Liver (tissue), 9 donors: ENCODE measurements around the gene GFM1. TPM values are rescaled to one million over a fixed set of nuclear protein-coding genes. Genes with fewer than 3 reads are reported as not detected.

ENCODE experiments used
- DNase-seq: peaks from one replicate; pipeline ENCODE4 v3.0.0-alpha.2; 2017; ENCODE audit warnings: low spot score
- H3K27ac ChIP-seq, 2 donors: one replicate each; pipeline ENCODE4 v1.7.0; 2013; ENCODE audit warnings: inconsistent platforms in 2 of 2, low read length in 2 of 2, control low read depth in 1 of 2, low read depth in 1 of 2, mild to moderate bottlenecking in 1 of 2
- H3K27me3 ChIP-seq, 4 donors: one replicate each; pipeline versions ENCODE4 v1.6.1 to v1.7.0; 2013; ENCODE audit warnings: low read length in 3 of 4, inconsistent platforms in 1 of 4, mild to moderate bottlenecking in 1 of 4, moderate library complexity in 1 of 4; ENCODE audit not compliant: control insufficient read depth in 4 of 4, insufficient read depth in 4 of 4
- H3K36me3 ChIP-seq, 4 donors: one replicate each; pipeline versions ENCODE4 v1.6.1 to v1.7.0; 2013; ENCODE audit warnings: low read length in 3 of 4, mild to moderate bottlenecking in 3 of 4, low read depth in 1 of 4, moderate library complexity in 1 of 4; ENCODE audit not compliant: control insufficient read depth in 4 of 4, insufficient read depth in 3 of 4
- H3K4me1 ChIP-seq, 4 donors: one replicate each; pipeline versions ENCODE4 v1.6.1 to v1.7.0; 2013; ENCODE audit warnings: low read length in 3 of 4, mild to moderate bottlenecking in 3 of 4, moderate library complexity in 1 of 4; ENCODE audit not compliant: control insufficient read depth in 4 of 4, insufficient read depth in 4 of 4
- H3K4me3 ChIP-seq, 3 donors: one replicate each; pipeline versions ENCODE4 v1.6.1 to v1.7.0; 2013; ENCODE audit warnings: low read length in 3 of 3, control low read depth in 1 of 3, low read depth in 1 of 3, mild to moderate bottlenecking in 1 of 3
- H3K9ac ChIP-seq, 2 donors: one replicate each; pipeline ENCODE4 v1.7.0; 2013; ENCODE audit warnings: low read length in 2 of 2, mild to moderate bottlenecking in 2 of 2, moderate library complexity in 2 of 2, control low read depth in 1 of 2, low read depth in 1 of 2
- H3K9me3 ChIP-seq, 4 donors: one replicate each; pipeline versions ENCODE4 v1.6.1 to v1.7.0; 2013; ENCODE audit warnings: low read length in 3 of 4; ENCODE audit not compliant: control insufficient read depth in 4 of 4
- CTCF ChIP-seq: fragments of 150-350 bp; IDR thresholded peaks from 2 replicates; pipeline ENCODE4 v1.5.1; 2017; ENCODE audit warnings: improper control_type of control experiment, low read depth, low read length; ENCODE audit not compliant: missing input control
- EGR1 ChIP-seq, 2 donors: IDR thresholded peaks; 2 replicates each; pipeline ENCODE4 v1.6.1; 2016 to 2018; ENCODE audit warnings: antibody characterized with exemption in 2 of 2, low read depth in 2 of 2
- FOXA2 ChIP-seq: IDR thresholded peaks from 2 replicates; pipeline ENCODE4 v1.6.1; 2016; ENCODE audit warnings: antibody characterized with exemption
- GABPA ChIP-seq, 2 donors: IDR thresholded peaks in 1 of 2; conservative IDR thresholded peaks in 1 of 2; 2 replicates each; pipeline ENCODE4 v1.6.1; 2016; ENCODE audit warnings: antibody characterized with exemption in 2 of 2, mild to moderate bottlenecking in 1 of 2, moderate library complexity in 1 of 2
- HNF4G ChIP-seq: IDR thresholded peaks from 2 replicates; pipeline ENCODE4 v1.6.1; 2016; ENCODE audit warnings: antibody characterized with exemption
- NR2F2 ChIP-seq: IDR thresholded peaks from 2 replicates; pipeline ENCODE4 v1.6.1; 2016; ENCODE audit warnings: antibody characterized with exemption
- RXRA ChIP-seq, 2 donors: IDR thresholded peaks; 2 replicates each; pipeline ENCODE4 v1.6.1; 2017 to 2018; ENCODE audit warnings: antibody characterized with exemption in 2 of 2, mild to moderate bottlenecking in 1 of 2
- SP1 ChIP-seq: IDR thresholded peaks from 2 replicates; pipeline ENCODE4 v1.6.1; 2018; ENCODE audit warnings: antibody characterized with exemption, mild to moderate bottlenecking
- TAF1 ChIP-seq: conservative IDR thresholded peaks from 2 replicates; pipeline ENCODE4 v1.6.1; 2016; ENCODE audit warnings: antibody characterized with exemption, mild to moderate bottlenecking
- YY1 ChIP-seq: IDR thresholded peaks from 2 replicates; pipeline ENCODE4 v1.6.1; 2016; ENCODE audit warnings: antibody characterized with exemption, mild to moderate bottlenecking
- WGBS: extraction: QIAGEN DNeasy Blood & Tissue Kit; methylation state at CpG from one replicate; pipeline ENCODE4 v1.1.7; 2013; 5-methylcytosine and 5-hydroxymethylcytosine counted together
- polyA plus RNA-seq, 2 donors: library from polyadenylated mRNA; stranded (reverse) in 1 of 2; unstranded in 1 of 2; fragments of 200-250 nt in 1 of 2; fragments of >200 nt in 1 of 2; fragmentation: Nextera tagmentation in 1 of 2; extraction: Ambion mirVana in 1 of 2; gene quantifications; one replicate each; pipeline versions ENCODE4 v1.2.1 to v1.2.3, GENCODE V29; 2013 to 2015
- total RNA-seq, 2 donors: library from RNA; depleted of rRNA; stranded (reverse); fragments of >200 nt; gene quantifications; one replicate each; pipeline ENCODE4 v1.2.3, GENCODE V29; 2014
- TF ChIP-seq, protein P1 (sequence below): IDR thresholded peaks from 2 replicates; pipeline ENCODE4 v1.6.1; 2016; ENCODE audit warnings: antibody characterized with exemption
- TF ChIP-seq, protein P2 (sequence below): IDR thresholded peaks from 2 replicates; pipeline ENCODE4 v1.6.1; 2016; ENCODE audit warnings: antibody characterized with exemption
- donor health status: healthy.
- donor health status: healthy.
- donor health status: healthy.
- donor health status: healthy.
- donor health status: healthy.

Gene GFM1
- total and polyA plus RNA-seq, 4 donors = 33.8 to 73.2 (median 35.8) TPM

DNA sequence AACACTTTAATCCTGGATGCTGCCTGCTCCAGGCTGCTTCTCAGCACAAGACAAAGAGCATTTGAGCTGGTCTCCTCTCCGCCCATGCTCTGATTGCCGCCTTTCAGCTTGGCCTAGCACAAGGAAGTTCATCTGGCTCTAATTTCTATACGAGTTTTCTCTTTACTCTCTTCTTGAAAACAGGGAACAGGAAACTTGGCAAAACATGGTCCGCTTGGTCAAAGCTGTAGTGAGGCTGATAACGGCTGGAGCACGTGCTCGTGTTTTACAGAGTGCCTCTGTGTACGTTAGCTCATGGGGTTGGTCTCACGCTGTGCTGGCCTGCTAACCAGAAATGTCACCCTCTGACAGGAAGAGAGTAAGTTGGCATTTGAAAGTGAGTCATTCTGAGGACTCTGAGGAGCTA lies 68.8 kb downstream of the GFM1 start:
- H3K4me1 ChIP-seq = no peaks in the 10 kb centered on the region
- H3K9me3 ChIP-seq = no peaks in the 10 kb centered on the region
- TF ChIP-seq RXRA (IDR thresholded peaks at IDR 0.05) (no peak), GABPA (IDR thresholded peaks at IDR 0.05 in 1 of 2, conservative IDR thresholded peaks at IDR 0.05 in 1 of 2) (no peak), EGR1 (IDR thresholded peaks at IDR 0.05; ENCODE audit: low read depth in 2 of 2) (no peak)
- TF ChIP-seq, protein P1, sequence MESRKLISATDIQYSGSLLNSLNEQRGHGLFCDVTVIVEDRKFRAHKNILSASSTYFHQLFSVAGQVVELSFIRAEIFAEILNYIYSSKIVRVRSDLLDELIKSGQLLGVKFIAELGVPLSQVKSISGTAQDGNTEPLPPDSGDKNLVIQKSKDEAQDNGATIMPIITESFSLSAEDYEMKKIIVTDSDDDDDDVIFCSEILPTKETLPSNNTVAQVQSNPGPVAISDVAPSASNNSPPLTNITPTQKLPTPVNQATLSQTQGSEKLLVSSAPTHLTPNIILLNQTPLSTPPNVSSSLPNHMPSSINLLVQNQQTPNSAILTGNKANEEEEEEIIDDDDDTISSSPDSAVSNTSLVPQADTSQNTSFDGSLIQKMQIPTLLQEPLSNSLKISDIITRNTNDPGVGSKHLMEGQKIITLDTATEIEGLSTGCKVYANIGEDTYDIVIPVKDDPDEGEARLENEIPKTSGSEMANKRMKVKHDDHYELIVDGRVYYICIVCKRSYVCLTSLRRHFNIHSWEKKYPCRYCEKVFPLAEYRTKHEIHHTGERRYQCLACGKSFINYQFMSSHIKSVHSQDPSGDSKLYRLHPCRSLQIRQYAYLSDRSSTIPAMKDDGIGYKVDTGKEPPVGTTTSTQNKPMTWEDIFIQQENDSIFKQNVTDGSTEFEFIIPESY = no peak
- H3K27me3 ChIP-seq = no peaks in the 10 kb centered on the region
- 61% methylated on average over 9 of the region's 9 CpGs for WGBS
- H3K27ac ChIP-seq = peak overlapping the region in 1 of 2 donors; percentile 43
- peaks cover 0 to 4% (median under 1%) of the 10 kb centered on the region in 4 donors for H3K36me3 ChIP-seq
- H3K4me3 ChIP-seq = no peak overlapping the region
- no peak overlapping the region for H3K9ac ChIP-seq
- peak; percentile 52 for DNase-seq

DNA sequence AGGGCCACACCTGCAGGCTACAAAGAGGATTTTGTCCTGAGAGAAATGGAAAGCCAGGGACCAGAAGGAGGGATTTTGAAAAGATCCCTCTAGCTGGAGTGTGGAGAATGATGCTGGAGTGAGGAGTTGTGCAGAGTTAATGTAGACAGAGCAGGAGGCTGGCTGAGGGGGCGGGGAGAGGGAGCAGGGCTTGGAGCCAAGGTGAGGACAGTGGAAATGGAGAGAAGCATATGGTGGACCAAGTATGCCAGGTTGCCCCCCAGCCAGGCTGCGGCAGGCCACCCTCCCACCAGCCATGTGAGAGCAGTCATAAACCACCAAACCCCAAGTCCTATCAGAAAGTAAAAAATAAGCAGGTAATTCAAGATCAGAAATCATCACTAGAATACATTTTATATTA lies 73.2 kb downstream of the GFM1 start:
- no peak overlapping the region for H3K4me3 ChIP-seq
- TF ChIP-seq RXRA (IDR thresholded peaks at IDR 0.05) = no peak
- TF ChIP-seq, protein P2, sequence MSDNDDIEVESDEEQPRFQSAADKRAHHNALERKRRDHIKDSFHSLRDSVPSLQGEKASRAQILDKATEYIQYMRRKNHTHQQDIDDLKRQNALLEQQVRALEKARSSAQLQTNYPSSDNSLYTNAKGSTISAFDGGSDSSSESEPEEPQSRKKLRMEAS = no peak
- TF ChIP-seq, protein P1 = no peak
- no peak for TF ChIP-seq HNF4G
- no peak for TF ChIP-seq CTCF
- no peak for TF ChIP-seq EGR1 (IDR thresholded peaks at IDR 0.05; ENCODE audit: low read depth in 2 of 2)
- TF ChIP-seq SP1 = no peak
- no peak for TF ChIP-seq FOXA2
- no peak for TF ChIP-seq TAF1
- no peak for TF ChIP-seq GABPA (IDR thresholded peaks at IDR 0.05 in 1 of 2, conservative IDR thresholded peaks at IDR 0.05 in 1 of 2)
- no peaks in the 10 kb centered on the region for H3K36me3 ChIP-seq
- no peak overlapping the region for H3K9ac ChIP-seq
- H3K9me3 ChIP-seq = no peaks in the 10 kb centered on the region
- no peaks in the 10 kb centered on the region for H3K27me3 ChIP-seq
- no peak overlapping the region for H3K27ac ChIP-seq
- no peaks in the 10 kb centered on the region for H3K4me1 ChIP-seq
- no peak for DNase-seq
- 94% methylated on average over 2 of the region's 2 CpGs for WGBS

GRCh38 chr3:158718490-158719170 lies 74.3 kb downstream of the GFM1 start:
- Histone ChIP-seq H3K27me3 (no peaks in the 10 kb centered on the region), H3K9me3 (no peaks in the 10 kb centered on the region), H3K27ac (no peak overlapping the region), H3K4me1 (no peaks in the 10 kb centered on the region), H3K4me3 (no peak overlapping the region), H3K36me3 (no peaks in the 10 kb centered on the region), H3K9ac (no peak overlapping the region)
- no peak for DNase-seq
- WGBS = 87% methylated on average over 5 of the region's 5 CpGs
- TF ChIP-seq, protein P2 = no peak
- TF ChIP-seq RXRA (IDR thresholded peaks at IDR 0.05) = no peak
- TF ChIP-seq YY1 = no peak
- no peak for TF ChIP-seq NR2F2
- no peak for TF ChIP-seq FOXA2
- TF ChIP-seq GABPA (IDR thresholded peaks at IDR 0.05 in 1 of 2, conservative IDR thresholded peaks at IDR 0.05 in 1 of 2) = no peak
- no peak for TF ChIP-seq CTCF
